Measurements from ENCODE around the gene LST1. TPM values are rescaled to one million over a fixed set of nuclear protein-coding genes. Genes with fewer than 3 reads are reported as not detected.

The LST1 gene
- total RNA-seq, 1 experiment from 2014 or later = 0.69 TPM

- DNase-seq (ENCODE audit: low read depth, low spot score) (peak; percentile 97), ATAC-seq (peak; percentile 78)
- Histone ChIP-seq H2AFZ (ENCODE audit: low read depth, low read length, poor library complexity, severe bottlenecking) (no peak within 1 kb of the TSS), H4K20me1 (ENCODE audit: insufficient read depth) (no peaks in the 10 kb centered on the region), H3K4me1 (ENCODE audit: control insufficient read depth in 1 of 2, insufficient read depth in 2 of 2, low read length in 2 of 2) (peaks cover 19 to 30% of the 10 kb centered on the region in 2 experiments), H3K4me3 (replicated peaks in 1 of 2; ENCODE audit: low read depth in 1 of 2, low read length in 2 of 2) (peak within 1 kb of the TSS; percentile 51 to 67), H3K27ac (ENCODE audit: low read depth, low read length) (peak within 1 kb of the TSS; percentile 50), H3K36me3 (ENCODE audit: control insufficient read depth in 1 of 2, insufficient read depth in 2 of 2, low read length in 2 of 2) (peaks cover 4 to 13% of the 10 kb centered on the region in 2 experiments; a peak in 2 of 4 replicates), H3K9me3 (ENCODE audit: control insufficient read depth in 1 of 2, insufficient read depth in 1 of 2, low read depth in 1 of 2, low read length in 2 of 2) (no peaks in the 10 kb centered on the region), H3K9me2 (ENCODE audit: insufficient read depth) (no peaks in the 10 kb centered on the region), H3K27me3 (ENCODE audit: insufficient read depth, low read length) (no peaks in the 10 kb centered on the region), H3K4me2 (ENCODE audit: low read length) (peak within 1 kb of the TSS; percentile 87), H3K79me2 (ENCODE audit: insufficient read depth, low read length) (peaks cover 23% of the 10 kb centered on the region), H3K9ac (ENCODE audit: low read length) (peak within 1 kb of the TSS; percentile 86)
- TF ChIP-seq ELF1 (IDR thresholded peaks at IDR 0.05; ENCODE audit: borderline replicate concordance, low read depth) (no peak), SIN3A (IDR thresholded peaks at IDR 0.05; ENCODE audit: low read depth) (no peak), POLR2A (IDR thresholded peaks at IDR 0.05; ENCODE audit: borderline replicate concordance, extremely low read depth, insufficient read depth, insufficient read length) (peak; percentile 37), CBX3 (IDR thresholded peaks at IDR 0.05; ENCODE audit: low read depth) (no peak), SRF (IDR thresholded peaks at IDR 0.05; ENCODE audit: low read depth) (no peak), YY1 (IDR thresholded peaks at IDR 0.05; ENCODE audit: extremely low read depth, insufficient replicate concordance, low read depth, low read length) (peak; percentile 70), EGR1 (IDR thresholded peaks at IDR 0.05; ENCODE audit: low read depth) (no peak), POLR2AphosphoS5 (IDR thresholded peaks at IDR 0.05; ENCODE audit: low read depth, low read length) (peak; percentile 84), ZFX (IDR thresholded peaks at IDR 0.05) (peak; percentile 69)
- TF ChIP-seq, protein P1, sequence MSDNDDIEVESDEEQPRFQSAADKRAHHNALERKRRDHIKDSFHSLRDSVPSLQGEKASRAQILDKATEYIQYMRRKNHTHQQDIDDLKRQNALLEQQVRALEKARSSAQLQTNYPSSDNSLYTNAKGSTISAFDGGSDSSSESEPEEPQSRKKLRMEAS (IDR thresholded peaks at IDR 0.05) = no peak
- POLR2A ChIA-PET = interaction anchor here (0.6 to 2.6 kb wide), 9 partner anchors 35 to 284 kb away, joined by 3 to 9 read pairs (median 4); partner anchors contain the start of genes GPANK1 and LTB
- CTCF ChIA-PET = interaction anchor here (0.6 to 5.0 kb wide), 5 partner anchors 41 to 405 kb away, joined by 3 to 78 read pairs (median 5); partner anchors contain the start of gene C6orf47
- RAD21 ChIA-PET (ENCODE audit: low non-redundant PET in 1 of 2, low total read pairs in 2 of 2, uncharacterized antibody in 2 of 2, unreplicated experiment in 2 of 2) = interaction anchor here (0.5 to 2.1 kb wide), 5 partner anchors 37 to 117 kb away, joined by 3 to 11 read pairs (median 3); partner anchors contain the start of gene GPANK1 (in 1 of the 2)
- no TSS peak for BruUV-seq (replicated peaks)
- intact Hi-C loops (cut with micrococcal nuclease) = loop anchor here (1.0 to 10.0 kb wide), 7 partner anchors 51 to 288 kb away; partner anchors contain the start of genes BAG6, GPANK1 and PRRC2A
Measured at GRCh38 chr6:31546958-31547726, 38.9 kb upstream of the LST1 start, which contains the start of gene NFKBIL1. NFKBIL1 (plus strand) TSS chr6:31547608; CDS start chr6:31547695, 87 bp downstream.

Data from HCT116 (cell line).